ENCODE data around the gene ATXN1L.
A peak's percentile ranks its signal among the peaks of the same experiment; 100 is the strongest.
"Not testable (repeated sequence)": the region's sequence is repeated elsewhere in the genome, so short reads cannot be mapped to it uniquely, and the experiment has no call there.

ATXN1L gene

GRCh38 chr16:71852561-71852960 lies 6.8 kb downstream of the ATXN1L start:
- no peak for DNase-seq

GRCh38 chr16:71853413-71853812 lies 7.6 kb downstream of the ATXN1L start:
- DNase-seq, result no peak

GRCh38 chr16:71854369-71854948 lies 8.7 kb downstream of the ATXN1L start:
- no peak for DNase-seq

GRCh38 chr16:71855937-71856662 lies 10.3 kb downstream of the ATXN1L start:
- DNase-seq, result no peak

- DNase-seq, result no peak
Measured at GRCh38 chr16:71859762-71860521, 14.2 kb downstream of the ATXN1L start.

GRCh38 chr16:71863995-71864394 lies 18.2 kb downstream of the ATXN1L start:
- DNase-seq, result no peak

- no peak for DNase-seq
Measured at GRCh38 chr16:71865173-71865863, 19.5 kb downstream of the ATXN1L start.

GRCh38 chr16:71867175-71867574 lies 21.4 kb downstream of the ATXN1L start:
- DNase-seq, result not testable (repeated sequence)

GRCh38 chr16:71867939-71868338 lies 22.2 kb downstream of the ATXN1L start:
- peak; percentile 43 for DNase-seq

- no peak for DNase-seq
Measured at GRCh38 chr16:71869089-71869488, 23.3 kb downstream of the ATXN1L start.

GRCh38 chr16:71870818-71871217 lies 25.0 kb downstream of the ATXN1L start:
- no peak for DNase-seq

GRCh38 chr16:71873199-71873598 lies 27.4 kb downstream of the ATXN1L start:
- DNase-seq, result no peak

- no peak for DNase-seq
Measured at GRCh38 chr16:71878911-71879310, 33.1 kb downstream of the ATXN1L start.

- DNase-seq, result no peak
Measured at GRCh38 chr16:71880176-71880575, 34.4 kb downstream of the ATXN1L start.

GRCh38 chr16:71882505-71883167 lies 36.9 kb downstream of the ATXN1L start:
- DNase-seq, result peak; percentile 30

GRCh38 chr16:71883168-71883848 lies 37.5 kb downstream of the ATXN1L start:
- no peak for DNase-seq

- DNase-seq, result peak; percentile 7
Measured at GRCh38 chr16:71883849-71884638, 38.3 kb downstream of the ATXN1L start, which contains the start of gene ZNF821. Gene ZNF821, minus strand, starts transcription at chr16:71884182. Its CDS starts 4,236 bp downstream, at chr16:71879946.

GRCh38 chr16:71885261-71885650 lies 39.5 kb downstream of the ATXN1L start:
- DNase-seq, result no peak

- no peak for DNase-seq
Measured at GRCh38 chr16:71889147-71889546, 43.4 kb downstream of the ATXN1L start.

- DNase-seq, result no peak
Measured at GRCh38 chr16:71893888-71894228, 48.1 kb downstream of the ATXN1L start.

GRCh38 chr16:71894229-71894920 lies 48.6 kb downstream of the ATXN1L start:
- peak; percentile 11 for DNase-seq
